ENCODE results near the gene ELAVL2.
A peak's percentile ranks its signal among the peaks of the same experiment; 100 is the strongest.

Gene ELAVL2

GRCh38 chr9:23826120-23826629, at the start of gene ELAVL2:
Gene ELAVL2 (minus strand): TSS chr9:23826240. CDS start chr9:23762234, 64,006 bp downstream.
- DNase-seq = no peak

- no peak for DNase-seq
Observed at GRCh38 chr9:23858234-23858633, 32.2 kb upstream of the ELAVL2 start.

- no peak for DNase-seq
Observed at GRCh38 chr9:23855873-23856604, 30.0 kb upstream of the ELAVL2 start.

GRCh38 chr9:23850690-23851629, 24.9 kb upstream of the ELAVL2 start:
- no peak for DNase-seq

- DNase-seq = peak; percentile 31
Observed at GRCh38 chr9:23850242-23850689, 24.2 kb upstream of the ELAVL2 start.

- DNase-seq = no peak
Observed at GRCh38 chr9:23849379-23850035, 23.5 kb upstream of the ELAVL2 start.

GRCh38 chr9:23842565-23843129, 16.6 kb upstream of the ELAVL2 start:
- no peak for DNase-seq

GRCh38 chr9:23841304-23841703, 15.3 kb upstream of the ELAVL2 start:
- DNase-seq = no peak

- no peak for DNase-seq
Observed at GRCh38 chr9:23837038-23837437, 11.0 kb upstream of the ELAVL2 start.

- no peak for DNase-seq
Observed at GRCh38 chr9:23830929-23831730, 5.1 kb upstream of the ELAVL2 start.

- no peak for DNase-seq
Observed at GRCh38 chr9:23830476-23830805, 4.4 kb upstream of the ELAVL2 start.

GRCh38 chr9:23829580-23830475, 3.8 kb upstream of the ELAVL2 start:
- DNase-seq = no peak

GRCh38 chr9:23825700-23826099, 340 bp downstream of the ELAVL2 start:
- DNase-seq = no peak

GRCh38 chr9:23824830-23825591, 1.0 kb downstream of the ELAVL2 start:
- no peak for DNase-seq

- DNase-seq = no peak
Observed at GRCh38 chr9:23823986-23824829, 1.8 kb downstream of the ELAVL2 start.

- no peak for DNase-seq
Observed at GRCh38 chr9:23823269-23823668, 2.8 kb downstream of the ELAVL2 start.

- DNase-seq = no peak
Observed at GRCh38 chr9:23822261-23823169, 3.5 kb downstream of the ELAVL2 start.
